Endothelial cell of umbilical vein (primary cell): ENCODE measurements around the gene SORCS1.

Experiments used
- EZH2 ChIP-seq: IDR thresholded peaks from 2 replicates; pipeline ENCODE4 v1.6.1; 2012; ENCODE audit warnings: borderline replicate concordance, low read depth, mild to moderate bottlenecking, moderate library complexity, low read length, inconsistent platforms; ENCODE audit not compliant: severe bottlenecking
- FOS ChIP-seq: IDR thresholded peaks from 2 replicates; pipeline ENCODE4 v1.6.1; 2011; ENCODE audit warnings: mild to moderate bottlenecking, low read length, moderate library complexity, borderline replicate concordance; ENCODE audit not compliant: insufficient read depth
- GATA2 ChIP-seq: IDR thresholded peaks from 2 replicates; pipeline ENCODE4 v1.7.0; 2011; ENCODE audit warnings: low read depth, mild to moderate bottlenecking, moderate library complexity, mixed read lengths, low read length; ENCODE audit not compliant: insufficient read length, insufficient read depth
- MAX ChIP-seq: IDR thresholded peaks from 2 replicates; pipeline ENCODE4 v1.6.1; 2011; ENCODE audit not compliant: insufficient read depth, insufficient read length
- POLR2A ChIP-seq: IDR thresholded peaks from 2 replicates; pipeline ENCODE4 v1.6.1; 2012; ENCODE audit warnings: low read depth, mild to moderate bottlenecking, control low read depth, low read length
- POLR2AphosphoS5 ChIP-seq: IDR thresholded peaks from 2 replicates; pipeline ENCODE4 v1.6.1; 2012; ENCODE audit warnings: low read depth, mild to moderate bottlenecking, control low read depth, low read length, moderate library complexity; ENCODE audit not compliant: insufficient read depth
- TF ChIP-seq, protein P1 (sequence below), 2 donors: IDR thresholded peaks; 1 replicate in 1 of 2; 2 replicates in 1 of 2; pipeline ENCODE4 v1.5.1; 2011; ENCODE audit warnings: low read length in 2 of 2, mild to moderate bottlenecking in 2 of 2, moderate library complexity in 2 of 2, control low read depth in 1 of 2, inconsistent platforms in 1 of 2, low read depth in 1 of 2; ENCODE audit not compliant: insufficient read depth in 1 of 2; ENCODE audit errors: extremely low read depth in 1 of 2

DNA sequence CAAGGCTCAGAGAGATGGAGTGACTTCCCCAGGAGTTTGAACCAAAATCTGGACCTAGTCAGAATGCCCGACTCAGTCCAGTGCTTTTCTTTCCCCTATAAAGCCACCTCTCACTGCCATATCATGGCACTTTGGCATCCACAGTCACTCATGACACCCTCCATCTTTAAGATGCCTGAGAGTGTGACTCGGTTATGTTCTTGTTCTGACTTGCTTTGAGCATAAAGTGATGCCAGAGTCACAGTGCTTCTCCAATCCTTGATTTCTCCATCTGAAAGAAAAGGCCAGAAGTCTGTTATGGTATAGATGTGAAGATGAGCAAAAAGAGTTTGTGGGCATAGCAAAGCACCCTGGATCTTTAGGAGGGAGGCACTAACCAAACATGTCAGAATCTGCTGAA lies 538.1 kb downstream of the SORCS1 start:
- TF ChIP-seq, protein P1, sequence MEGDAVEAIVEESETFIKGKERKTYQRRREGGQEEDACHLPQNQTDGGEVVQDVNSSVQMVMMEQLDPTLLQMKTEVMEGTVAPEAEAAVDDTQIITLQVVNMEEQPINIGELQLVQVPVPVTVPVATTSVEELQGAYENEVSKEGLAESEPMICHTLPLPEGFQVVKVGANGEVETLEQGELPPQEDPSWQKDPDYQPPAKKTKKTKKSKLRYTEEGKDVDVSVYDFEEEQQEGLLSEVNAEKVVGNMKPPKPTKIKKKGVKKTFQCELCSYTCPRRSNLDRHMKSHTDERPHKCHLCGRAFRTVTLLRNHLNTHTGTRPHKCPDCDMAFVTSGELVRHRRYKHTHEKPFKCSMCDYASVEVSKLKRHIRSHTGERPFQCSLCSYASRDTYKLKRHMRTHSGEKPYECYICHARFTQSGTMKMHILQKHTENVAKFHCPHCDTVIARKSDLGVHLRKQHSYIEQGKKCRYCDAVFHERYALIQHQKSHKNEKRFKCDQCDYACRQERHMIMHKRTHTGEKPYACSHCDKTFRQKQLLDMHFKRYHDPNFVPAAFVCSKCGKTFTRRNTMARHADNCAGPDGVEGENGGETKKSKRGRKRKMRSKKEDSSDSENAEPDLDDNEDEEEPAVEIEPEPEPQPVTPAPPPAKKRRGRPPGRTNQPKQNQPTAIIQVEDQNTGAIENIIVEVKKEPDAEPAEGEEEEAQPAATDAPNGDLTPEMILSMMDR (IDR thresholded peaks at IDR 0.05; ENCODE audit: extremely low read depth in 1 of 2, insufficient read depth in 1 of 2, low read depth in 1 of 2, low read length in 2 of 2): no peak
- no peak for TF ChIP-seq POLR2A
- TF ChIP-seq FOS: no peak
- TF ChIP-seq MAX: no peak
- no peak for TF ChIP-seq EZH2
- TF ChIP-seq POLR2AphosphoS5: no peak
- TF ChIP-seq GATA2: no peak
